IMR-90 (cell line): ENCODE results near the gene EMD. TPM values are rescaled to one million over a fixed set of nuclear protein-coding genes. Genes with fewer than 3 reads are reported as not detected.

ENCODE experiments used
- ATAC-seq: fragments of 200-7000 bp; cut with Tn5 transposase; 2 replicates; pipeline ENCODE4 v1.9.1; 2020; ENCODE audit warnings: low read depth, mild to moderate bottlenecking, moderate library complexity
- BruUV-seq: library from RNA; stranded (reverse); fragments of 400-500 nt; replicated peaks from 2 replicates; lab custom pipeline; 2021; lab: Mats Ljungman, UMichigan
- CTCF ChIA-PET: fragments of 300-600 bp; formaldehyde crosslinking; extraction: SDS; loops from one replicate; lab custom pipeline; 2021; ENCODE audit warnings: antibody characterized with exemption; lab: Yijun Ruan, JAX
- POLR2A ChIA-PET: fragments of 300-600 bp; sonication (Branson Sonifier 250); formaldehyde crosslinking; loops from one replicate; lab custom pipeline; 2022; ENCODE audit warnings: antibody characterized with exemption; ENCODE audit not compliant: unreplicated experiment; lab: Charles Lee
- DNase-seq: peaks from one replicate; pipeline ENCODE4 v3.0.0; 2013
- H2AFZ ChIP-seq: replicated peaks from 2 replicates; pipeline ENCODE3; 2013; ENCODE audit warnings: low read length, mild to moderate bottlenecking; ENCODE audit not compliant: poor library complexity
- H2AK5ac ChIP-seq: 2 replicates; pipeline ENCODE4 v1.6.1; 2013; ENCODE audit warnings: low read depth, low read length, inconsistent platforms
- H2AK9ac ChIP-seq: replicated peaks from 2 replicates; pipeline ENCODE3; 2013; ENCODE audit warnings: mild to moderate bottlenecking, low read depth, low read length, moderate library complexity; ENCODE audit not compliant: poor library complexity
- H2BK120ac ChIP-seq: 2 replicates; pipeline ENCODE4 v1.6.1; 2013; ENCODE audit warnings: low read depth, low read length, inconsistent platforms
- H2BK15ac ChIP-seq: 3 replicates; pipeline ENCODE4 v1.6.1; 2013; ENCODE audit warnings: low read depth, low read length, inconsistent platforms
- H2BK20ac ChIP-seq: 2 replicates; pipeline ENCODE4 v1.6.1; 2013; ENCODE audit warnings: low read depth, mild to moderate bottlenecking, inconsistent platforms, low read length, moderate library complexity
- H2BK5ac ChIP-seq: 2 replicates; pipeline ENCODE4 v1.6.1; 2013; ENCODE audit warnings: mild to moderate bottlenecking, low read depth, low read length, inconsistent platforms; ENCODE audit not compliant: poor library complexity, severe bottlenecking
- H3K14ac ChIP-seq: replicated peaks from 2 replicates; pipeline ENCODE4 v1.6.1; 2013; ENCODE audit warnings: low read depth, low read length, inconsistent platforms
- H3K18ac ChIP-seq: 2 replicates; pipeline ENCODE4 v1.6.1; 2013; ENCODE audit warnings: low read depth, low read length, control low read depth
- H3K23ac ChIP-seq: 2 replicates; pipeline ENCODE4 v1.6.1; 2013; ENCODE audit warnings: low read depth, low read length, inconsistent platforms
- H3K27ac ChIP-seq: 2 replicates; pipeline ENCODE4 v1.5.1; 2013; ENCODE audit warnings: mild to moderate bottlenecking, control low read depth, low read length; ENCODE audit not compliant: insufficient read depth
- H3K27me3 ChIP-seq: 2 replicates; pipeline ENCODE4 v1.6.1; 2013; ENCODE audit warnings: low read length; ENCODE audit not compliant: control insufficient read depth, insufficient read depth
- H3K36me3 ChIP-seq: 2 replicates; pipeline ENCODE4 v1.6.1; 2013; ENCODE audit warnings: low read length, mixed read lengths; ENCODE audit not compliant: control insufficient read depth, insufficient read depth
- H3K4ac ChIP-seq: 2 replicates; pipeline ENCODE4 v1.6.1; 2013; ENCODE audit warnings: low read depth, low read length, inconsistent platforms
- H3K4me1 ChIP-seq: 2 replicates; pipeline ENCODE4 v1.6.1; 2013; ENCODE audit warnings: low read length, mixed read lengths; ENCODE audit not compliant: control insufficient read depth, insufficient read depth
- H3K4me2 ChIP-seq: 2 replicates; pipeline ENCODE4 v1.6.1; 2013; ENCODE audit warnings: low read depth, mild to moderate bottlenecking, control low read depth, low read length, moderate library complexity
- H3K4me3 ChIP-seq: 2 replicates; pipeline ENCODE4 v1.5.1; 2013; ENCODE audit warnings: low read depth, mild to moderate bottlenecking, control low read depth, low read length, moderate library complexity; ENCODE audit not compliant: insufficient read depth
- H3K56ac ChIP-seq: 2 replicates; pipeline ENCODE4 v1.6.1; 2013; ENCODE audit warnings: low read length, inconsistent platforms; ENCODE audit not compliant: insufficient read depth; ENCODE audit errors: extremely low read depth
- H3K79me1 ChIP-seq, 2 experiments: 2 replicates each; pipeline ENCODE4 v1.6.1; 2013; ENCODE audit warnings: low read length in 2 of 2, inconsistent platforms in 1 of 2, low read depth in 1 of 2
- H3K9ac ChIP-seq: 2 replicates; pipeline ENCODE4 v1.6.1; 2013; ENCODE audit warnings: low read depth, low read length, control low read depth
- H3K9me1 ChIP-seq: 2 replicates; pipeline ENCODE4 v1.6.1; 2013; ENCODE audit warnings: low read length, inconsistent platforms; ENCODE audit not compliant: insufficient read depth
- H3K9me3 ChIP-seq: 2 replicates; pipeline ENCODE4 v1.6.1; 2013; ENCODE audit warnings: low read length; ENCODE audit not compliant: control insufficient read depth, insufficient read depth
- H4K20me1 ChIP-seq: 2 replicates; pipeline ENCODE4 v1.6.1; 2013; ENCODE audit warnings: low read length, inconsistent platforms; ENCODE audit not compliant: insufficient read depth
- H4K5ac ChIP-seq: 2 replicates; pipeline ENCODE4 v1.6.1; 2013; ENCODE audit warnings: mild to moderate bottlenecking, low read depth, low read length, control low read depth
- H4K8ac ChIP-seq, 2 experiments: 2 replicates each; pipeline ENCODE4 v1.6.1; 2013; ENCODE audit warnings: low read depth in 2 of 2, low read length in 2 of 2, control low read depth in 1 of 2, inconsistent platforms in 1 of 2
- H4K91ac ChIP-seq: 2 replicates; pipeline ENCODE4 v1.6.1; 2013; ENCODE audit warnings: low read depth, low read length, inconsistent platforms; ENCODE audit not compliant: insufficient read depth
- MAFK ChIP-seq: IDR thresholded peaks from 2 replicates; pipeline ENCODE4 v1.6.1; 2012; ENCODE audit warnings: low read depth, low read length, improper control_type of control experiment
- WGBS, 2 experiments: methylation state at CpG; one replicate each; pipeline versions ENCODE4 v1.1.5 to v1.1.7; 2013; ENCODE audit warnings: missing lambda C conversion rate in 2 of 2; ENCODE audit not compliant: insufficient read length in 1 of 2; ENCODE audit errors: extremely low coverage in 2 of 2; 5-methylcytosine and 5-hydroxymethylcytosine counted together
- dilution Hi-C: fragments of 300-500 bp; cut with HindIII; formaldehyde crosslinking; loops from one replicate; pipeline ENCODE4 v1.14.3; 2018; ENCODE audit warnings: low sequenced_read_pairs; ENCODE audit not compliant: unreplicated experiment
- in situ Hi-C: fragments of 300-500 bp; cut with MboI; formaldehyde crosslinking; loops from 3 replicates; pipeline ENCODE4 v1.14.3; 2019; ENCODE audit warnings: low sequenced_read_pairs, inconsistent platforms, mixed read lengths
- intact Hi-C: fragments of 100-400 bp; cut with micrococcal nuclease; formaldehyde crosslinking; loops from 2 replicates; pipeline ENCODE4 v1.10.0; 2022
- polyA plus RNA-seq, 3 experiments: library from polyadenylated mRNA; depleted of rRNA; stranded (reverse); fragments of >200 nt; gene quantifications; 2 replicates each; pipeline ENCODE4 v1.2.3, GENCODE V29; 2012; ENCODE audit warnings: low replicate concordance in 1 of 3
- total RNA-seq: library from RNA; depleted of rRNA; stranded (reverse); fragments of >200 nt; gene quantifications from 2 replicates; pipeline ENCODE4 v1.2.3, GENCODE V29; 2012

The EMD gene
- total and polyA plus RNA-seq, 2 of the 4 experiments (the other 2 are of a cell fraction): 9.9 to 80.6 TPM

DNA sequence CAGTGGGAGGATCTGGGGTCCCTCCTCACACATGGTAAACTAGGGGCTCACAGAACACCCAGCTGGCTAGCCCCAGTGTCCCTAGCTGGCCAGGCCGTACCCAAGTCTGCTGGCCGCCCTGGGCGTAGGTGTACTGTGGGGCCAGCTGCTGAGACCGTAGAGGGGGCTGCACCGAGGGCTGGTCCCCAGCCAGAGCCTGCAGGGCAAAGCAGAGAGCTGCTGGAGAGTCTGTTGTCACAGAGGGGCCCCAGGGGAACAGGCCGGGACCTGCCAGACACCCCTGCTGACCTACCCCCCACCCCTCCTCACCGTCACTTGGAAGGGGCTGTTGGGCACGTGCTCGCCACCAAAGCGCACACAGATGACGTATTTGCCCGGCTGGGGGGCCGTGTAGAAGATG lies 24.6 kb upstream of the EMD start:
- H3K56ac ChIP-seq: no peak overlapping the region
- no peak overlapping the region for H3K4me2 ChIP-seq
- intact Hi-C loops: no loop called here
- H3K27me3 ChIP-seq: no peaks in the 10 kb centered on the region
- DNase-seq: no peak
- H2BK20ac ChIP-seq: no peak overlapping the region
- ChIA-PET CTCF (no interaction called here), POLR2A (no interaction called here)
- peaks cover 98% of the 10 kb centered on the region for H3K36me3 ChIP-seq
- H3K23ac ChIP-seq: no peak overlapping the region
- BruUV-seq: no TSS peak
- H4K20me1 ChIP-seq: peaks cover 100% of the 10 kb centered on the region
- H3K4ac ChIP-seq: no peak overlapping the region
- dilution Hi-C loops: no loop called here
- peaks cover 10 to 47% of the 10 kb centered on the region in 2 experiments; a peak in 3 of 4 replicates for H3K79me1 ChIP-seq
- H2BK5ac ChIP-seq: no peak overlapping the region
- peak overlapping the region; percentile 56 for H2AFZ ChIP-seq
- no peak overlapping the region for H4K8ac ChIP-seq
- no peak overlapping the region for H4K5ac ChIP-seq
- no peak overlapping the region for H2BK120ac ChIP-seq
- H3K4me1 ChIP-seq: no peaks in the 10 kb centered on the region
- no peak overlapping the region for H3K14ac ChIP-seq
- in situ Hi-C loops: no loop called here
- H3K9me3 ChIP-seq: no peaks in the 10 kb centered on the region
- H3K9me1 ChIP-seq: no peaks in the 10 kb centered on the region
- no peak overlapping the region for H3K27ac ChIP-seq
- H2AK9ac ChIP-seq: no peak overlapping the region
- no peak overlapping the region for H4K91ac ChIP-seq
- no peak overlapping the region for H3K4me3 ChIP-seq
- ATAC-seq: no peak; the same call in 1 of the 2 replicates
- H3K9ac ChIP-seq: no peak overlapping the region
- 90% methylated on average over 7 of the region's 13 CpGs; no CpG with 5 or more reads in 1 of the 2 experiments for WGBS, 2 experiments
- no peak overlapping the region for H2AK5ac ChIP-seq
- no peak overlapping the region for H3K18ac ChIP-seq
- no peak for TF ChIP-seq MAFK
- no peak overlapping the region for H2BK15ac ChIP-seq
